NCI-H526 (cell line): ENCODE data around the gene MFAP2.
A peak's percentile ranks its signal among the peaks of the same experiment; 100 is the strongest.
"Not testable (repeated sequence)": the region's sequence is repeated elsewhere in the genome, so short reads cannot be mapped to it uniquely, and the experiment has no call there.

ENCODE experiments used
- DNase-seq, 2 experiments: peaks; one replicate each; lab custom pipeline; 2025; lab: John Stamatoyannopoulos, UW

MFAP2 gene

DNA sequence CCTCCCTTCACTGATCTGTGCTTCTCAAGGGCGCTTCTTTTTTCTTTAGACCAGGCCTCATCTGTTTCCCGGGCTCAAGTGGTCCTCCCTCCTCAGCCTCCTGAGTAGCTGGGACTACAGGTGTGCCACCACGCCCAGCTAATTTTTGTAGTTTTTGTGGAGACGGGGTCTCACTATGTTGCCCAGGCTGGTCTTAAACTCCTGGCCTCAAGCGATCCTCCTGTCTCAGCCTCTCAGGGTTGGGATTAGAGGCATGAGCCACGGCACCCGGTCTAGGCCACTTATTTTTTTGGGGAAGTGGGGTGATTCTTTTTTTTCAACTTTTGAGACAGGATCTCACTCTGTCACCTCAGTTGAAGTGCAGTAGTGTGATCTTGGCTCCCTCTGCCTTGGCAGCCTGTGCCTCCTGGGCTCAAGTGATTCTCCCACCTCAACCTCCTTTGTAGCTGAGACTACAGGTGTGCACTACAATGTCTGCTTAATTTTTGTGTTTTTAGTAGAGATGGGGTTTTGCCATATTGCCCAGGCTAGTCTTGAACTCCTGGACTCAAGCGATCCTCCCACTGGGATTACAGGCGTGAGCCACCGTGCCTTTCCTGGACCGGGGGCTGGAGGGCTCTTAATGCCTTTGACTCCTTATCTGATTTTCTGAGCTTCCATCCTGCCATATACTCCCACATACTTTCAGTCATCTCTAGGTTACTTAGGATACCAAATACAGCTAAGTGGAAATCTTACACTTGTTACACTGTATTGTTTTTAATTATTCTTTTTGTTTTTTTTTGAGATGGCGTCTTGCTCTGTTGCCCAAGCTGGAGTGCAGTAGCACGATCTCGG, 18.9 kb downstream of the MFAP2 start:
- DNase-seq: no peak

DNA sequence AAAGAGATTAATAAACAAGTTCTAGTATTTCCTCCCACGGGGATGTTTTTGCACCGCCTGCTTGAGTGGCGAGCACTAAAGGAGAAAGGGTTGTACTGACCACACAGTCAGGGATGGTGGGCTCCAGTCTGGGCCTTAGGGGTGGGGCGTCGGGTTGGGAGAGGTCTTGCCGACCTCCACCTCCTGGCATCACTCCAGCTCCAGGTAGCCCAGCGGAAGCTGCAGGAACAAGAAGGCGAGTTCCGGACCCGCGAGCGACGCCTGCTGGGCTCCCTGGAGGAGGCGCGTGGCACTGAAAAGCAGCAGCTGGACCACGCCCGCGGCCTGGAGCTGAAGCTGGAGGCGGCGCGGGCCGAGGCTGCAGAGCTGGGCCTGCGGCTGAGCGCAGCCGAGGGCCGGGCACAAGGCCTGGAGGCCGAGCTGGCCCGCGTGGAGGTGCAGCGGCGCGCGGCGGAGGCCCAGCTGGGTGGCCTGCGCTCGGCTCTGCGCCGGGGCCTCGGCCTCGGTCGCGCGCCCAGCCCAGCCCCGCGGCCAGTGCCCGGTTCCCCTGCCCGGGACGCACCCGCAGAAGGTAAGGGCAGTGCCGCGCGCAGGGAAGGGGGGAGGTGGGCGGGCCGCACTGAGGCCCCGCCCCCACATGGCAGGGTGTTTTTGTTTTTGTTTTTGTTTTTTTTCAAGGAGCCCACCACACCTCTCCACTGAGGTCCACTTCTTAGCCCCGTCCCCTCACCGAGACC, 19.7 kb downstream of the MFAP2 start:
- DNase-seq: peak; percentile 72 to 95

DNA sequence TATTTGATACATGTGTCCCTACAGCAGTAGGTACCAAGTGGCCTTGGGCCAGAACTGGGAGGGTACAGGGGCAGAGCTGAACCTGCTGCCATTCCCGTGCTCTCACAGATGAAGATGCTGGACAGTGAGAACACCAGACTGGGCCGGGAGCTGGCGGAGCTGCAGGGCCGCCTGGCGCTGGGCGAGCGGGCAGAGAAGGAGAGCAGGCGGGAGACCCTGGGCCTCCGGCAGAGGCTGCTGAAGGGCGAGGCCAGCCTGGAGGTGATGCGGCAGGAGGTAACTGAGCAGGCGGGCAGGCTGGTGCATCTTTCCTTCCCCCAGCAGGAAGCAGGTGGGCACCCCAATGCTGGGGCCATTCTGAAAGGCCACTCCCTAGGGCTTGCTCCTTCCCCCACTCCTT, 21.9 kb downstream of the MFAP2 start:
- DNase-seq: no peak

DNA sequence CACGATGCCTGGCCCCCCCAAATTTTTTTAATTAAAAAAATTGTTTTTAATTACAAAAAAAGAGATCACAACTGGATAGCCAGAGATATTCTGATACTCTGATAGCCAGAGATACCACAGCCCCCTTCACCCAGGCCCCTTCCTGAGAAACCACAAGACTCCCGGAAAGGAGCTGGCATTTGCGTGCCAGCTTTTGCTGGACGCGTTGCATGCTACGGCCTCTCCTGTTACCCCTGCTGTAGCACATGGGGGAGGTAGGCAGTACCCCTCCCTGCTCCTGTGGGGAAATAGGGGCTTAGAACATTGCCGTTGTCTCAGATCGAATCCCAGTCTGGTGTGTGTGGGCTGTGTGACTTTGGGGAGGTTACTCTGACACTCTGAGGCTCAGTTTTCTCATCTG, 22.7 kb downstream of the MFAP2 start:
- no peak for DNase-seq

DNA sequence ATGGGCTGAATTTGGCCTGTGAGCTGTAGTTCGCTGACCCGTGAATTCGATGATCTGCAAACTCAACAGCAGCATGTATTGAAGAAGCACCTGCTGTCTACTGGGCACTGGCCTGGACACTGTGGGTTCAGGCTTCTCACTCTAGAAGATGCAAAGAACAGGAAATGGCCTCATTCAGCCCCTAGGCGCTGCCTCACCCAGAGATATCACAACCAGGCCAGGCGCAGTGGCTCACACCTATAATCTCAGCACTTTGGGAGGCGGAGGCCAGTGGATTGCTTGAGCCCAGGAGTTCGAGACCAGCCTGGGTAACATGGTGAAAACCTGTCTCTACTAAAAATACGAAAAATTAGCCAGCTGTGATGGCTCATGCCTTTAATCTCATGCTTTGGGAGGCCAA, 23.6 kb downstream of the MFAP2 start:
- DNase-seq: no peak

DNA sequence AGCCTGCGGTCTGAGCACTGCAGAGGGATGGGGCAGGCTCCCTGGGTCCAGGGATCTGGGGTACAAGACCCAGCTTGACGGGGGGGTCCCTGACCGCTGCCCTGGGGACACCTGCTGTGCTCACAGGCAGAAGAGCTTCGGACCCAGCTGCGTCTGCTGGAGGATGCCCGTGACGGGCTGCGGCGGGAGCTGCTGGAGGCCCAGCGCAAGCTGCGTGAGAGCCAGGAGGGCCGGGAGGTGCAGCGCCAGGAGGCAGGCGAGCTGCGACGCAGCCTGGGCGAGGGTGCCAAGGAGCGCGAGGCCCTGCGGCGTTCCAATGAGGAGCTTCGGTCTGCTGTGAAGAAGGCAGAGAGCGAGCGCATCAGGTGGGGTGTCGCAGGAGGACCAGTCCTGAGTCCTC, 25.2 kb downstream of the MFAP2 start:
- DNase-seq: no peak

DNA sequence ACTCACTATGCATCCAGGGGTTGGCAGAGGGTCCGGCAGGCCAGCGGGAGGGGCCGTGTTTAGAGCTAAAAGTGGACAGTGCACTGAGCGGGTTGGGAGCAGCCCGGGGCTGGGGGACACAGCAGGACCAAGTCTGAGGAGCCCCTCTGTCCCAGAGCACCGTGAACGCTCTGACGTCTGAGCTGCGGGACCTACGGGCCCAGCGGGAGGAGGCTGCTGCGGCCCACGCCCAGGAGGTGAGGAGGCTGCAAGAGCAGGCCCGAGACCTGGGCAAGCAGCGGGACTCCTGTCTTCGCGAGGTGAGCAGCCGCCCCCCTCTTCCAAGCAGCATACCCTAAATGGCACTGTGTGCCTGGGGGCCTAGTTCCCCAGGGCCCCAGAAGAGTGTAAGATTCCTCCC, 25.8 kb downstream of the MFAP2 start:
- DNase-seq: no peak

DNA sequence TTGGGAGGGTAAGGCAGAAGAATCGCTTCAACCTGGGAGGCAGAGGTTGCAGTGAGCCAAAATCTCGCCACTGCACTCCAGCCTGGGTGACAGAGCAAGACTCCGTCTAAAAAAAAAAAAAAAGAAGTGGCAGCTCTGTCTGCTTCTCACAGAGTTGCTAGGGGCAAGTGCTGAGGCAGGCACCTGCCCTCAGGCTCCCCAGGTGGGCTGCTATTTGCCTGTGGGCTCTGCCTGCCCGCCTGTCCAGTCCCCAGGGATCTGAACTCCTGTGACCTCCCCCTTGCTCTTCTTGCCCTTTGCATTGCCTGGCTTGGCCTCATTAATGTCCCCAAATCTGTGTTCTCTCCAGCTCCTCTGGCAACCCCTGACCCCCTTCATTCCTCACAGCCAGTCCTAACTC, 28.0 kb downstream of the MFAP2 start:
- not testable (repeated sequence) for DNase-seq

DNA sequence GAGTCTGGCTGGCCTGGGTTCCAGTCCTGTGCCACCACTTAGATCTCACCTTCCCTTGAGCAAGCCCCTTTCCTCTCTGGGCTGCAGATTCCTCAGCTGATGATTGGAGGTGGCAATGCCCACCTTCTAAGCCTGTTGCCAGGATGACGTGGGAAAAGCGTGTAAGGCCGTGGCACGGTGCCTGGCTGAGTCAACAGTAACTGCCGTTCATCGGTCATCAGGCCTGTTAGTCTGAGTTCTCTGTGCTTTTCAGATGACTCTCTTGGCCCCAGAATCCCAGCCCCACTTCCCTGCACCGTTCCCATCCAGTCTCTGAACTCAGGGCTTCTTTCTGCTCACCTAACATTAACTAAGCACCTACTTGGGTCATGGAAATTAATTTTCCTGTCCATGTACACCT, 31.4 kb downstream of the MFAP2 start:
- not testable (repeated sequence) for DNase-seq

DNA sequence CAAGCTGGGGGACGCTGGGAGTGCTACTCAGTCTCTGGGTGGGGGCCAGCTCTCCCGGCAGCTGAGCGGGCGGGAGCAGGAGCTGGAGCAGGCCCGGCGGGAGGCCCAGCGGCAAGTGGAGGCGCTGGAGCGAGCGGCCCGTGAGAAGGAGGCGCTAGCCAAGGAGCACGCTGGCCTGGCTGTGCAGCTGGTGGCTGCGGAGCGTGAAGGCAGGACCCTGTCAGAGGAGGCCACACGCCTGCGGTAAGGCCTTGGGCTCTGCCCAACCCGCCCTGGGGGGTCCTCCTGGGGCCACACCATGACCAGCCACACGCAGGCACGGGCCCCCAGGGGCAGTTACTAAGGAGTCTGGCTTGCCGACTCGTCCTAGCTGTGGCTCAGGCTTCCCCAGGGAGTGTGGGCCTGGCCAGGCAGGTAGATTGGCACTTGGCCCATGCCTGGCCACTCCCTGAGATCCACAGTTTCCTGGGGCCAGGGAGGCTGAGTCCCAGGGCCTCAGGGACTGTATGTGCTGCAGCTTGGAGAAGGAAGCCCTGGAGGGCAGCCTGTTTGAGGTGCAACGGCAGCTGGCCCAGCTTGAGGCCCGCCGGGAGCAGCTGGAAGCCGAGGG, 32.0 kb downstream of the MFAP2 start:
- peak in 1 of 2 experiments; percentile 67 for DNase-seq

DNA sequence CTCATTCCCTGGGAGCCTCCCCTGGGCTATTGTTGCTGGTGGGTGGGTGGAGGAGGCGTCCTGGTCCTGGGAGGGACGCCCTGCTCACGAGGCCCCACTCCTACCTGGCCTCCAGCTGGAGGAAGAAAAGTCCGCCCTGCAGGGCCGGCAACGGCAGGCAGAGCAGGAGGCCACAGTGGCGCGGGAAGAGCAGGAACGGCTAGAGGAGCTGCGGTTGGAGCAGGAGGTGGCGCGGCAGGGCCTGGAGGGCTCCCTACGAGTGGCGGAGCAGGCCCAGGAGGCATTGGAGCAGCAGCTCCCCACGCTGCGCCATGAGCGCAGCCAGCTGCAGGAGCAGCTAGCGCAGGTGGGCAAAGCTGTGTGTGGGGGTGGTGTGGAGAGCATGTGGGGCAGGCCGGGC, 33.8 kb downstream of the MFAP2 start:
- DNase-seq: no peak

DNA sequence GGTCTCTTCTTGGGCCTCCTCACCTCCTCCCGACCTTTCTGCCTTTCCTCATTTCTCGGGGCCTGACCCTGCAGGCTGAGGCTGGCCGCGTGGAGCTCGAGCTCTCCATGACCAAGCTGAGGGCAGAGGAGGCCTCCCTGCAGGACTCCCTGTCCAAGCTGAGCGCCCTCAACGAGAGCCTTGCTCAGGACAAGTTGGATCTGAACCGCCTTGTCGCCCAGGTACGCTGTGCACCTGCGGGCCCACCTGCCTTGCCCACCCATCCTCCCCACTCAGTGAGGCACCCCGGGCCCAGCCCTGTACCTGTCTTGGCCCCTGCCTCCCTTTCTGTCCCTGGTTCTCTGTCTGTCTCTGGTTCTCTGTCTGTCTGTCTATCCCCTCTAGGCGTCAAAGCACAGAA, 34.2 kb downstream of the MFAP2 start:
- DNase-seq: not testable (repeated sequence)

DNA sequence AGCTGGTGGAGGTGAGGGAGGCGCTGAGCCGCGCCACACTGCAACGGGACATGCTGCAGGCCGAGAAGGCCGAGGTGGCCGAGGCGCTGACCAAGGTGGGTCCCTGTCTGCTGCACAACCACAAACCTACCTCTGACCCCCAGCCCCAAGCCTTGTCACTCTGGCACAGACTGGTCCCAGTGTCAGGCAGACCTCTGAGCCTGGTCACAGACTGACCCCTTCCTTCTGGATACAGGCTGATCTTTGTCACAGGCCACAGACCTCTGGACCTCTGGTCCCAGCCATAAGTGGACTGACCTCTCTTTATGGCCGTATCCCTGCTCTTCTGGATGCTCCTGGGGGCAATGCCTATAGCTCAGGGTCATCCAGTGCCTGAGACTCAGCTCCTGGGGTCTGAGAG, 34.9 kb downstream of the MFAP2 start:
- not testable (repeated sequence) for DNase-seq

DNA sequence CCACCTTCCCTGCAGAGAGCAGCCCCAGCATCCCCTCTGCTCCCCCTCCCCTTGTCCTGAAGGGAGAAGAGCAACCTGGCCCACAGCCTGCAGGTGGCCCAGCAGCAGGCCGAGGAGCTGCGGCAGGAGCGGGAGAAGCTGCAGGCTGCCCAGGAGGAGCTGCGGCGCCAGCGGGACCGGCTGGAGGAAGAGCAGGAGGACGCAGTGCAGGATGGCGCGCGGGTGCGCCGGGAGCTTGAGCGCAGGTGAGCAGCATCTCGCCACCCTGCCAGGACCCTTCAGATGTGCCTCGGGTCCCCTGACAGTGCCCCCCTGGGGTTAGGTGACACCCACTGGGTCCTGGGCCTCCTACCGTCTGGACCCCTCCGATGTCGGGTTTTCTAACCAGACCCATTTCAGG, 36.4 kb downstream of the MFAP2 start:
- DNase-seq: no peak

DNA sequence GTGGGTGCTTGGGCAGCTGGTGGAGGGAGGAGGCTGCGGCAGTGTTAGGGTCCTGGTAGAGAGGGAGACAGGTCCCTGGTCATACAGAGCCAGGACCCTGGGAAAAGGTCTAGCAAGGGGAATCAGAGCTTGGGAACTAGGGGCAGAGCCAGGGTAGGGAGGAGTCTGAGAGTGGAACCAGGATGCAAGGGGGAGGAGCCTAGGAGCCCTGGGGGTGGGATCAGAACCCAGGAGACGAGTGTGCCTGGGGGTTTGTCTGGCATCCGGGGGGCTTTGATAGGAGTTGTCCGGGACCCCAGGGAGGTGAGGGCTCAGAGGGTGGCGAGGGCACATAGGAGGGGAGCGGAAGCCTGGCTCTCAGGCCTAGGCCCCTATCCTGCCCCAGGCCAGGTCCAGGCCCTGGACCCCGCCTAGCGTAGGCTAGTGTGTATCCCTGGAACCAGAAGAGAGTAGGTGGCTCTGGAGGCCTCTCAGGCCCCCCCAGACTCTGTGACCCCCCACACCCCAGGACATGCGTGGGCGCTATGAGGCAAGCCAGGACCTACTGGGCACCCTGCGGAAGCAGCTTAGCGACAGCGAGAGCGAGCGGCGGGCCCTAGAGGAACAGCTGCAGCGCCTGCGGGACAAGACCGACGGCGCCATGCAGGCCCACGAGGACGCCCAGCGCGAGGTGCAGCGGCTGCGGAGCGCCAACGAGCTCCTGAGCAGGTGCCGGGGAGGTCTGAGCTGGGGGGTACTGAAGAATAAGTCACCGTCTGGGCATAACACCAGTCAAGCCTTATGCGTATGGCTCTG, 40.8 kb downstream of the MFAP2 start:
- DNase-seq: not testable (repeated sequence)

DNA sequence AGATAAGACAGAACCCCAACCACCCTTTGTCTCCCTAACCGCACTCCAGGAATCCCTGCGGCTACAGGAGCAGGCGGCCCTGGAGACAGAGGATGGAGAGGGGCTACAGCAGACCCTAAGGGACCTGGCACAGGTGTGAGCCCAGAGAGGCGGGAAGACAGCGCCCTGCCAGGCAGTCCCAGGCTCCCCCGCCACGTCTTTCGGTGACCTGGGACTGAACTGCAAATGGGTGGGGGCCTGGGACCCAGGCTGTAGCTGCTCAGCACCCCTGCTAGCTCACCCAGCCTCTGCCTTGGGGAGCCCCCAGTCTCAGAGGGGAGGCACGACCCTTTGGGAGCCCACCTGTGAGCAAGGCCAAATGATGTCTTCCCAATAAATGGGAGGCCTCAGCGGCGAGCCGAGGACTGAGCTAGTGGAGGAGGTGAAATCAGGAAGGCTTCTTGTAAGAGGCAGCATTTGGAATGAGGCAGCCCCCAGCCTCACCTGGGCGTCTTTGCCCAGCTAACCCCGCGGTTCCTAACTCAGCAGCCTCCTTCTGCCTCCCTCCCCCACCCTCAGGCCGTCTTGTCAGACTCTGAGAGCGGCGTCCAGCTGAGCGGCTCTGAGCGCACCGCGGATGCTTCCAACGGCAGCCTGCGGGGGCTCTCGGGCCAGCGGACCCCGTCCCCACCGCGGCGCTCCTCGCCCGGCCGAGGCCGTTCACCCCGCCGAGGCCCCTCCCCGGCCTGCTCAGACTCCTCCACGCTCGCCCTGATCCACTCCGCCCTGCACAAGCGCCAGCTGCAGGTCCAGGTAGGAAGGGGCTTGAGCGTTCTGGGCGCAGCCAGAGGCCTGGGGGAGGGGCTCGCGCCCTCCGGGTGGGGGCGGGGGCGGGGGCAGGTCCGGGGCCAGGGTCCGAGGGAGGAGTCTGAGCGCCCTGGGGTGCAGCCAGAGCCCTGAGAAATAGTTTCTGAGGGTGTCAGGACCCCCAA, 41.8 kb downstream of the MFAP2 start:
- no peak for DNase-seq

DNA sequence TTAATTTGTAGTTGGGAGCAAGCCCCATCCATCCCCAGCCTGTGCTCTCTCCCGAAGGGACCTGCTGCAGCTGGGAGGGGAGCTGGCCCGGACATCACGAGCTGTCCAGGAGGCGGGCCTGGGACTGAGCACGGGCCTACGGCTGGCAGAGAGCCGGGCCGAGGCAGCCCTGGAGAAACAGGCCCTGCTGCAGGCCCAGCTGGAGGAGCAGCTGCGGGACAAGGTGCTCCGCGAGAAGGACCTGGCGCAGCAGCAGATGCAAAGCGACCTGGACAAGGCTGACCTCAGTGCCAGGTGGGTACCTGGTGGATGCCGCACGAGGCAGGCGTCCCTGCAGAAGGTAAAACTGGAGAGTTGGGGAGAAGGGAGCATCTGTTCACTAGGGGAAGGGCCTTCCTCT, 43.8 kb downstream of the MFAP2 start:
- DNase-seq: peak in 1 of 2 experiments; percentile 37

DNA sequence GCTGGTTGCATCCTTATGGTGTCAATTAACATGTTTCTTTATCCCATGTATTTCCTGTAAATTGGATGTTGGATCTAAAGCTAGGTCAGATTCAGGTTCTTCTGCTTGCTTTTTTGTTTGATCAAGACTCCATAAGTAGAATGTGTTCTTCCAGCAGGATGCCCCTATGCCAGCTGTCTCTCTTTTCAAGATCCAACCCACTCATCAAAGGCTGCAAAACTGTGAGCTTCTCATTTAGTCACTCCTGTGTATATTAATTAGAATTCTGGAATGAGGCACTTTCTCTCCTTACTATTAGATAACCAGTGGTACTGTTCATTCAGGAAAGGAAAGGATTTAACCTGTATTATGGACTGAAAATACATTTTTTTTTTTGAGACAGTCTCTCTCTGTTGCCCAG, 46.5 kb downstream of the MFAP2 start:
- DNase-seq: not testable (repeated sequence)

DNA sequence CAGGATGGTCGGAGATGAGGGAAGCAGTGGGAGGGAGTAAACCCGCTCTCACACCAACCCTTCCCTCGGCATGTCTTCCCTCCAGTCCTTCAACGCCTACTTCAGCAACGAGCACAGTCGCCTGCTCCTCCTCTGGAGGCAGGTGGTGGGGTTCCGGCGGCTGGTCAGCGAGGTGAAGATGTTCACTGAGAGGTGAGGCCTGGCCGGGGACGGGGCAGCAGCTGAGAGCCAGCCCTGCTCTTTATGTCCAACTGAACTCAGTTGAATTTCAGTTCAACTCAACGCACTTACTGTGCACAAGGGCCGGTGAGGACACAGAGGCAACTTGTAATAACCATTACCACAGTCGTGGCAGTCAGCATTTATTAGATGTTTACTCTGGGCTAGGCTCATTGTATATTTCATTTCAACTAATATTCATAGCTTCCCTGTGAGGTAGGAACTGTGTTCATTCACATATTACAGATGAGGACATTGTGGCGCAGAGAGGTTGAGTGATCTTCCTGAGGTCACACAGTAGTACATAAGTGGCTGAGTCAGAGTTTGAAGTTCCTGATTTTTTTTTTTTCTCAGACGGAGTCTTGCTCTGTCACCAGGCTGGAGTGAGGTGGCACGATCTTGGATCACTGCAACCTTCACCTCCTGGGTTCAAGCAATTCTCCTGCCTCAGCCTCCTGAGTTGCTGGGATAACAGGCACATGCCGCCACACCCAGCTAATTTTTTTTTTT, 49.0 kb downstream of the MFAP2 start:
- DNase-seq: not testable (repeated sequence)
